ENCODE measurements around the gene WDR53.
"Not testable (repeated sequence)": the region's sequence is repeated elsewhere in the genome, so short reads cannot be mapped to it uniquely, and the experiment has no call there.

The WDR53 gene

DNA sequence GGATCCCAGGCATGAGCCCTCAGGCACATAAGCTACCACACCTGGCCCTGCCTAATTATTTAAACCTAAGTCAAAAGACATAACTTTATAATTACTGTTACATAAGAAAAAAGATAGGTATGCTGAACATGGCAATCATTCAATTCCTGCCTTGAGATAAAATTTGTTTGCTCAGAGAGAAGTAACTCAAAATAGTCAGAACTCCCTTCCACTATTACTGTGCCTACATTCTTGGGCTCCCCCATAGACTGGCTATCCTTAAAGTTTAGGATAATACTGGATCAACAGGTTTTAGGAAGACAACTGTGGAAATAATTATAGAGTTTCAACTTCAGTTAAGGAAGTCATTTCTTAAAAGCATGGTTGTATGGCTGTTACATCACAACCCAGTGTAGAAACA, 9.9 kb downstream of the WDR53 start:
- DNase-seq (ENCODE audit: low spot score), result no peak

DNA sequence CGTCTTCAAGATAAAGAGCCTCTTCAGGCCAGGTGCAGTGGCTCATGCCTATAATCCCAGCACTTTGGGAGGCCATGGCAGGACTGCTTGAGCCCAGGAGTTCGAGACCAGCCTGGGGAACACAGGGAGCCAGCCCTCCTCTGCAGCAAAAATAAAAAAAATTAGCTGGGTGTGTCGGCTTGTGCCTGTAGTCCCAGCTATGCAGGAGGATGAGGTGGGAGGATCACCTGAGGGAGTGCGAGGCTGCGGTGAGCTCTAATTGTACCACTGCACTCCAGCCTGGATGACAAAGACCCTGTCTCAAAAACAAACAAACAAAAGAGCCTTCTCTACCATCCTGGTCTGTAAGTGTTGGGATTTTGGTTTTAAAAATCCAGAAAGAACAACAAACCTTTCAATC, 11.1 kb downstream of the WDR53 start:
- no peak for DNase-seq (ENCODE audit: low spot score)

DNA sequence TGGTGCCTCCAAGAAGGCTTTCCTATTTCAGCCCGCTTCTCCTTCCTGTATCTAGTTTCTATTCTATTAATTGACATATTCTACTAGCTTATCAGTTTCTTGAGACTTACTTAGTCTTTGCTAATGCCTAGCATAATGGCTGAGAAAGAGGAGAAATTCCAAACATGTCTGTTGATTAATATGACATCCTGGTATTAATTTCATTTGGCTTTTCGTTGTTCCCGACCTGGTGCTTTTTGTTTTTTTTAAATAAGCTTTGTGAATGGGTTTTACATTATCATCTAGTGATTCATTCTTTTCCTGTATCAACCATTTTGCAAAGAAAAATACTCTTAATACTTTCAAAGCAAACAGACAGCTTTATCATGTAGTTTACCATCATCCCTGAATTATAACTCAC, 13.1 kb downstream of the WDR53 start:
- no peak for DNase-seq (ENCODE audit: low spot score)

DNA sequence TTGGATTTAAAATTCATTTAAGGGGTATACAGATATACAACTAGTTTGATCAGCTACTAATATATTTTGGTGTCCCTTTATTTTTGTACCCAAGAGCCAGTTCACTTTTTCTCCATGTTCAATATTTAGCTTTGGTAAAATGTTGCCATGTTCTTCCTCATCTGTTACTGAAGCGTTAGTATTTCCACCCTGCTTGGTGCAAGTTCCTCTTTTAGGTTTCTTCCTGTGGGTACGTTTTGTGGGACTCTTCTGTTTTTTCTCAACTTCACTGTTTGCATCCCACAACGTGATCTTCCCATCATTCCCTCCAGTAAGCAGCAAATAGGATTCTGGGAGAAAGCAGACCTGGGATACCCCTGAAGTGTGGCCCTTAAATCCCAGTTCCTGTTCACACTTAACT, 14.1 kb downstream of the WDR53 start:
- DNase-seq (ENCODE audit: low spot score), result no peak

DNA sequence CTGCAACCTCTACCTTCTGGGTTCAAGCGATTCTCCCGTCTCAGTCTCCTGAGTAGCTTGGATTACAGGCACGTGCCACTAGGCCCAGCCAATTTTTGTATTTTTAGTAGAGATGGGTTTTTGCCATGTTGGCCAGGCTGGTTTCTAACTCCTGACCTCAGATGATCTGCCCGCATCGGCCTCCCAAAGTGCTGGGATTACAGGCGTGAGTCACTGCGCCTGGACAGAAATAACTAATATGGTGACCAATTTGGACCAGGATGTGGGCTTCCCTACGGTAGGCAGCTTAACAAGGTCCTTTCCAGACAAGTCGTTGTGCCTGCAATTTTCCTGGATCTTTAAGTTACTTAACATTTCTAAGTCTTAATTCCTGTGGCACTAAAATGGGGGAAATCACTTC, 14.8 kb downstream of the WDR53 start:
- DNase-seq (ENCODE audit: low spot score), result no peak

DNA sequence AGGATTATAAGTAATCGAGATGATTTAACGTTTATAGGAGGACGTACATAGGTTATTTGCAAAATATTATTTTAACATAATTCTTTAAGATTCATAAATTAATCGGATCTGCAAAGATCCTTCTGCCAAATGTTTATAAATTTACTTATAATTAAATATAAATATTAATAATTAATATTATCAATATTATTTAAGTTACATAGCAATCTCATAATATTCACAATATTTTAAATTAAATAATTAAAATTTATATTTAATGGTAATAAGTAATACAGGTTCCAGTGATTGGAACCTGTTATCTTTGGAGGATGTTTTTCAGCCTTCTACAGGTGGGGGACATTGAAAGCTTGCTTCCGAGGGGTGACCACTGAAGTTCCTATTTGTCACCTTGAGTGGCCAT, 16.1 kb downstream of the WDR53 start:
- no peak for DNase-seq (ENCODE audit: low spot score)

DNA sequence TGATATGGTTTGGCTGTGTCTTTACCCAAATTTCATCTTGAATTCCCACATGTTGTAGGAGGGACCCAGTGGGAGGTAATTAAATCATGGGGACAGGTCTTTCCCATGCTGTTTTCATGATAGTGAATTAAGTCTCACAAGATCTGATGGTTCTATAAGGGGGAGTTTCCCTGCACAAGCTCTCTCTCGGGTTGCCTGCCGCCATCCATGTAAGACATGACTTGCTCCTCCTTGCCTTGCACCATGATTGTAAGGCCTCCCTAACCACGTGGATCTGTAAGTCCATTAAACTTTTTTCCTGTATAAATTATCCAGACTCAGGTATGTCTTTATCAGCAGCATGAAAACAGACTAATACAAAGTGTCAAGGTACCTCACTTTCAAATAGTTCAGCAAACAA, 18.2 kb downstream of the WDR53 start:
- DNase-seq (ENCODE audit: low spot score), result not testable (repeated sequence)

DNA sequence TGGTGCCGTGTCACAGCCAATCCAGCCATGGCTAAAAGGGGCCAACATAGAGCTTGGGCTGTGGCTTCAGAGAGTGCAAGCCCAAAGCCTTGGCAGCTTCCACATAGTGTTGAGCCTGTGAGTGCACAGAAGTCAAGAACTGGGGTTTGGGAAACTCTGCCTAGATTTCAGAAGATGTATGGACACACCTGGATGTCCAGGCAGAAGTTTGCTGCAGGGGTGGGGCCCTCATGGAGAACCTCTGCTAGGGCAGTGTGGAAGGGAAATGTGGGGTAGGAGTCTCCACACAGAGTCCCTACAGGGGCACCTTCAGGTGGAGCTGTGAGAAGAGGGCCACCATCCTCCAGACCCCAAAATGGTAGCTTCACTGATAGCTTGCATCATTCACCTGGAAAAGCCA, 19.0 kb downstream of the WDR53 start:
- DNase-seq (ENCODE audit: low spot score), result not testable (repeated sequence)

DNA sequence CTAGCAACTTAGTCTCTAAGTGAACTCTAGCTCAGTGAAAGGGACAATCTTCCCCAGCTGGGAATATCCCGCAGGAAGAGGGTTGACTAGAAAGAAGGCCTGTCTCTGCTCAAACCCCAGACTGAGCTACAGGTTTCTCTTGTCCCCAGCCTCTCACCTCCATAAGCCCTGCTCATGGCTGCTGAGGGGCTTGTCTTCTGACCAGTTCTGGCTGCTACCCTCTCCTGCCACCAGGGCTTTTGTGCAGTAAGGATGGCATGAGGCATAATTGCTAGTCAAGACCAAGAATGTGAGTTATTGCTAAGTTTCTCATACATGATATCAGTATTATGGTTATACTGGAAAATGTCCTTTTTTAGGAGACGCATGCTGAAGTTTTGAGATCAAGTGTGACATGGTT, 21.3 kb downstream of the WDR53 start:
- no peak for DNase-seq (ENCODE audit: low spot score)

DNA sequence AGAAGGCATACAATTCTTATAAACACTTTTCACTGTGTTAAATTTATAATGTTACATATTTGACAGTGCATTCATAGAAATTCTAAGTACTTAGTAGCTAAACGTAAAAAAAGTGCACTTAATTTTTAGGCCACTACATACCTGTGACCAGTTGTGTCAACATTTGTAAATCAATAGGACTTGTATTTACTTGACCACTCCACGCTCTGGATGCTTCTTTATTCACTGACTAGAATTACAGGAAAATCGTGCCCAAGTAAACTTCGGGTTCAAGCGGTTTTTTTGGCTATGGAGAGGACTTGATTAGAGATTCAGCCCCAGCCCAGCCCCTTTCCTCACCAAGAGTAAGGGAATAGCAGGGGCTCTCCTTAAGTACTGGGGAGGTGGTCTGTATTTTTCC, 21.8 kb downstream of the WDR53 start:
- no peak for DNase-seq (ENCODE audit: low spot score)

DNA sequence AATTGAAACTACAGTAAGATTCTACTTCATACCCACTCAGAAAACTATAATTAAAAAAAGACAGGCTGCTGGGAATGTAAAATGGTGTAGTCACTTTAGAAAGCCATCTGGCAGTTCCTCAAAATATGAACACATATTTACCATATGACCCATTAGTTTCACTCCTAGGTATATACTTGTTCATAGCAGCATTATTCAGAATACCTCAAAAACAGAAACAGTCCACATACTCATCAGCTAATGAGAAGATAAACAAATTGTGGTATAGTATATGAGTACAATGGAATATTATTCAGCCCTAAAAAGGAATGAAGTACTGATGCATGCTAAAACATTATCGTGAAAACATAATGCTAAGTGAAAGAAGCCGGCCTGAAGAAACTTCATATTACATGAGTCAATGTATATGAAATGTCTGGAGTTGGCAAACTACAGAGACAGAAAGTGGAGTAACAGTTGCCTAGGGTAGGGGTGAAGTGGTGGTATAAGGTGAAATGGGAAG, 23.8 kb downstream of the WDR53 start:
- no peak for DNase-seq (ENCODE audit: low spot score)

DNA sequence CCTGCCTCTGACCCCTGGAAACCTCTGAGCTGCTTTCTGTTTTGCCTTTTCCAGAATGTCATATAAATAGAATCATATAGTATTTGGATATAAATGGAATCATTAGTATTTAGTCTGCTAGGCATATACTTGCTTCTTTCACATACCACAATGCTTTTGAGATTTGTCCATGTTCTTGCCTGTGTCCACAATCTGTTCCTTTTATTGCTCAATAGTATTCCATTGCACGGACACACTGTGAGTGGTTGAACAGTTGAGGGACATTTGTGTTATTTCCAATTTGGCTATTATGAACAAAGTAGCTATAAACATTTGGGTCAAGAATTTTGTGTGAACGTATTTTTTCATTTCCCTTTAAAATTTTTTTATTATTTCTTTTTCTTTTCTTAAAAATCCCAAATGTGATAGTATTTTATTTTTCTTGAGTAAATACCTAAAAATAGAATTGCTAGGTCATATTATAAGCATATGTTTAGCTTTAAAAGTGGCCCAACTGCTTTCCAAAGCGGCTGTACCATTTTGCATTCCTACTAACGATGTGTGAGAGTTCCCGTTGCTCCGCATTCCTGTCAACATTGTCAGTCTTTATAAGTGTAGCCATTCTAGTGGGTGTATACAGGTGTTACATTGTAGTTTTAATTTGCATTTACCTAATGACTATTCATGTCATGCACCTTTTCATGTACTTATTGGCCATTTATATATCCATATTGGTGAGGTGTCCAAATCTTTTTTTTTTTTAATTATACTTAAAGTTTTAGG, 26.5 kb downstream of the WDR53 start:
- no peak for DNase-seq (ENCODE audit: low spot score)

DNA sequence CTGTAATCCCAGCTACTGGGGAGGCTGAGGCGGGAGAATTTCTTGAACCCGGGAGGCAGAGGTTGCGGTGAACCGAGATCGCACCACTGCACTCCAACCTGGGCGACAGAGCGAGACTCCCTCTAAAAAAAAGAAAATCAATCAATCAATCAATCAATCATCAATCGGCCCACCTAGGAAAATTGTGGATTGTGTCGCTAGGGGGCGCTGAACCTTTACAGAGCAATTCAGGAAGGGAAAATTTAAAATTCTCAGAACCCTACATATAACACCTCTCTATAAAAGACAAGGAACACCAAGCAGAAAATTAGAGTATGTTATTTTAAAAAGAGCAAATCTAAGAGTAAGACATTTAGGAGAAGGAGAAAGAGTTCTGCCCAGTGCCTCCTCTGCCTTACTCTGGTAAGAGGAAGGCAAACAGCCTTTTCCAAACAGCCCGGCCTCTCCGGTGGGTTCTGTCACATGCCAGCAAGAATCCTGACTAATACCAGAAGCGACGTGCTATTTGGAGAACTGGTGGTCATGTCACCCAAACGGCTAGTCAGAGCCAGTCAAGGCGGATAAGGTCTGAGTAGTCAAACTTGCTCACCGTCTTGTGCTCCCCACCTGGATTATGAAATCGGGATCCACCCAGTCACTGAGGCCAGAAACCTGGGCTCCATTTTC, 30.9 kb downstream of the WDR53 start:
- DNase-seq (ENCODE audit: low spot score), result peak; percentile 68

DNA sequence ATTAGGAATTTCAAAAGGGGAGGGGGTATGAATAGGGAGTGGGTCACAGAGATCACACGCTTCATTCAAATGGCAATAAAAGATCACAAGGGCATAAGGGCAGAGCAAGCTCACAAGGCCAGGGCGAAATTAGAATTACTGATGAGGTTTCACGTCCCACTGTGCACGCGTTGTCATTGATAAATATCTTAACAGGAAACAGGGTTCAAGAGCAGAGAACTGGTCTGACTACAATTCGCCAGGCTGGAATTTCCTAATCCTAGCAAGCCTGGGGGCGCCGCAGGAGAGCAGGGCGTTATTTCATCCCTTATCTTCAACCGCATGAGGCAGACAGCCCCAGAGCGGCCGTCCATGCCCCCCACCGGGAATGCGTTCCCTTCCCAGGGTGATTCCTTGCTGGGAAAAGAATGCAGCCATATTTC, 35.1 kb downstream of the WDR53 start:
- no peak for DNase-seq (ENCODE audit: low spot score)

DNA sequence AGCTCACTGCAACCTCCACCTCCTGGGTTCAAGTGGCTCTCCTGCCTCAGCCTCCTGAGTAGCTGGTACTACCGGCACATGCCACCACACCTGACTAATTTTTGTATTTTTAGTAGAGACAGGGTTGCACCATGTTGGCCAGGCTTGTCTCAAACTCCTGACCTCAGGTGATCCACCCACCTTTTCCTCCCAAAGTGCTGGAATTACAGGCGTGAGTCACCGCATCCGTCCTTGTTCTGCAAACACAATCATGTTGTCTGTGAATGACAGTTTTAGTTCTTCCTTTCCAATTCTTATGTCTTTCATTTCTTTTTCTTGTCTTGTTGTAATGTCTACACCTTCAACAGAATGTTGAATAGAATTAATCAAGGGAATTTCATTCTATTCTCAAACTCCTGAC, 36.9 kb downstream of the WDR53 start:
- DNase-seq (ENCODE audit: low spot score), result no peak

DNA sequence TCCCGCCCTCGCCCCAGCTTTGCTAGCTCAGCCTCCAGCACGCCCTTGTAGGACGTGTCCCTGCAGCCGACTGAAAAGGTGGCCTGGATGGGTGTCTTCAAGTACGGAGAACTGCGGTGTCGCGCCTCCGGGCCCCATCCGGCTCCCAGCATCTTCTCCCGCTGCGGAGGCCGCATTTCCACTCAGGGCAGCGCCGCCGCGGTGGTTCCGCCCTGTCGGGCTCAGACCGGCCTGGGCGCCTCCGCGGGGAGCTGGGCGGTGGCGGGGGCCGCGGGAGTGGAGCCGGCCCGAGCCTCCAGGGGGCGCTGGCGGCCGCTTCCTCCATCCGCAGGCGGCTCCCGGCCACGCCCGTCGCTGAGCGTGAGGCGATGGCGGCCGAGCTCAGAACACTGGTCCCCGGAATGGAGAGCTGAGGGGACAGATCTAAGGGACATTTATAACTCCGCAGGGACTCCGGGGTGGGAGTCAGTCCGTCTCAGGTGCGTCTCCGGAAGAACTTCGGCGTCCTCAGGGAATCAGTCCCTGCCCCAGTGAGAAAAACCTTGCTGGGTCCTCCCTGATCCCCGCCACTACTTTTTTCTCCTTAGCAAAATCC, 39.6 kb downstream of the WDR53 start:
- DNase-seq (ENCODE audit: low spot score), result peak; percentile 74

DNA sequence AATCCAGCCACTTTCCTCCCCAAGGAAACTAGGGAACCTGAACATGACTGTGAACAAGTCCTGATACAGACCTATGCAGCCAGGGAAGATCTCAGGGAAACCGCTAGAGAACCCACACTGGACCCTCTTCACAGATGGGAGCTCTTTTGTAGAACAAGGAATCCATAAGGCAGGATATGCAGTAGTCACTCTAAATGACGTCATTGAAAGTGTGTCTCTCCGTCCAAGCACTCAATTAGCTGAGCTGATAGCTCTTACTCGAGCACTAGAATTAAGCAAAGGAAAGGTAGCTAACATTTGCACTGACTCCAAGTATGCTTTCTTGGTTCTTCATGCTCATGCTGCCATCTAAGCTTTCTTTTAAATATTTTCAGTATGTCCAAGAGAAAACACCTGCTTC, 43.2 kb downstream of the WDR53 start:
- no peak for DNase-seq (ENCODE audit: low spot score)

DNA sequence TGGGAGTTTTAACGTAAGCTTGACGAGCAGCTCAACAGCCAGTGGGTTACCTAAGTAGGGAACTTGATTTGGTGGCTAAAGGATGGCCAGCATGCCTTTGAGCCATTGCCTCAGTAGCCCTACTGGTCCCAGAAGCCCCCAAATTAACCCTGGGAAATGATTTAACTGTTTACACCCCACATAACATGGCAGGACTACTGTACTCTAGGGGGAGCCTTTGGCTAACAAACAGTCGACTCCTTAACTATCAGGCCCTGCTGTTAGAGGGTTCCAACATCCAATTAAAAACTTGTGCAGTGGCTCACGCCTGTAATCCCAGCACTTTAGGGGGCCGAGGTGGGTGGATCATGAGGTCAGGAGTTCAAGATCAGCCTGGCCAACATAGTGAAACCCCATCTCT, 43.8 kb downstream of the WDR53 start:
- DNase-seq (ENCODE audit: low spot score), result no peak

DNA sequence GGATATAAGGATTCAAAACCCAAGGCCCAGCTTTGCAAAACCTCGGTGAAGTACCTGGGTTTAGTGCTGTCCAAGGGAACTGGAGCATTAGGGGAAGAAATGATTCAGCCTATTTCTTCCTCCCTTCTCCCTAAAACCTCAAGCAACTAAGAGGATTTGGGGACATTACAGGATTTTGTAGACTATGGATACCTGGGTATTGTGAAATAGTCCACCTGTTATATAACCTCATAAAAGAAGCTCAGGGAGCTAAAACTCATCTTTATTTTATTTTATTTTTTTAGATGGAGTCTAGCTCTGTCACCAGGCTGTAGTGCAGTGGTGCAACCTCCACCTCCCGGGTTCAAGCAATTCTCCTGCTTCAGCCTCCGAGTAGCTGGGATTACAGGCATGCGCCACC, 44.5 kb downstream of the WDR53 start:
- no peak for DNase-seq (ENCODE audit: low spot score)

DNA sequence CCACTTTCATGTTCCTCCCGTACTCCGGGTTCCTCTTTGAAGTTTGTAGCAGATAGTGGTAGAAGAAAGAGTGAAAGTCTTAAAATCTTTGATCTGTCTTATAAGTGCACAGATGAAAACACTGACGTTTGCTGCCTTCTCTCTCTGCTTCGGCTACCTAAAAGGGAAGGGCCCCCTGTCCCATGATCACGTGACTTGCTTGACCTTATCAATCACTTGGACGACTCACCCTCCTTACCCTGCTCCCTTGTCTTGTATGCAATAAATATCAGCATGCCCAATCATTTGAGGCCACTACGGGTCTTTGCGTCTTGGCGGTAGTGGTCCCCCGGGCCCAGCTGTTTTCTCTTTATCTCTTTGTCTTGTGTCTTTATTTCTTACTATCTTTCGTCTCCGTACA, 47.1 kb downstream of the WDR53 start:
- not testable (repeated sequence) for DNase-seq (ENCODE audit: low spot score)

DNA sequence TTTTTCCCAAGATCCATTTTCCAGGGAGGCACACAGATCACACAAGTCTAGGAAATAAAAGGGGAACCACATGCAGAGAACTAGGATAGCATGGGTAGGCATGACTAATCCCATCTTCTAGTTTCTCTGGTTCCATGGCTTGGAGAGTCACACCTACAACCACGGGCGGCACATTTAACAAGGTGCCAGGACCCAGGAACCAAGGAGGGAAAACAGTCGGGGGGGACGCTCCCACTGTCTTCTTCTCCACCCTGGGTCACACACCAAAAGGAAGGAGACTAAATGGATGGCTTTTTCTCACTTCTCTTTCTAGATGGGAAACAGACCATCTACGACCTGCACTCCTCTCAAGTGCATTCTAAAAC, 48.7 kb downstream of the WDR53 start:
- peak; percentile 22 for DNase-seq (ENCODE audit: low spot score)

DNA sequence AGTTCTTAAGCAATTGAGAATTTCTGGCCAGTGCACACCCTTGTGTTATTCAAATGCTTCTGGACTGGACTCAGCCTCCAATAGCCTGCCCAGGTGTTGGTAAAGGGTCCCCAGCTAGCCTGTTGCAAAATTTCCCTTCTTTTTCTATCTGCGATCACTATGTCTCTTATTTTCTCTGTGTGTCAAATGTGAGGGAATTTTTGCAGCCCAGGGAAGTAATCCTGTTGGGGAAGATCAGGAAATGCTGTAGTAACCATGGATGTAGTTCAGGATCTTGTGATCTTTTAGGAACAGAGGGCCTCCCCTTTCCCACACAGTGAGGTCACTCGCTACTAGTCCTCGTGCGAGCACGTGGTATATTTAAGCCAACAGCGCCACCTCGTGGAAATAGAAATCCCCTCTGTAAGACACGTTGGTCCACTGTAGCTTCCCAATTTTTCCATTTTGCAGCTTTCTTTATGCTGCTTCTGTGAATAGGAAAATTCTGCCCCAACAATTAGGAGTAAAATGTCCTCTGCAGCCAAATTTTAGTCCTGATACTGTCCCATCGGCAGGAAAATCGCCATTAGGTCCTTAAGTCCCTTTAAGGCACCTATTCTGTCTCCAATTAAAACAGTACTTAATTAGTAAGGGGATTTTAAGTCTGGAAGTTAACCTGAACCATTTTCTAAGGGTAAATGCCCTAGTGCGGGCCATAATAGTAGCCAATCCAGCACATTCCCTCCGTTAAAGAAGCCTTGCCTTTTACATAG, 49.2 kb downstream of the WDR53 start:
- DNase-seq (ENCODE audit: low spot score), result peak; percentile 60

DNA sequence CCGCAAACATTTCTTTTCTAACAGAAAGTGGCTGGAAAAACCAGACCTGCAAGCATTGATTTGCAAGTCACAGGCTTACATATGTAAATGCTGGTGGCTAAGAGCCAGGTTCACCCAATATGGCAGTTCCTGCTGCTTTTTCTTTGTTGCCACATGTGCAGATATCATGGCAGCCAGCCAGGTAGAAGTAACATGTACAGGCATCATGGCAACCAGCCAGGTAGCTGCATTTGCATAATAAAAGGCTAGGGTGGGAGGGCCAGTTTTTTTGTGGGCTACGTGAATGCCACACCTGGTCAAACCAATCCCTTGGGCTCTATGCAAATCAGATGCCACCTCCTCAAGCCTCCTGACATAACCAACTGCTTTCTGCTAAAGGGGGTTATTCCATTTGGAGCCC, 50.4 kb downstream of the WDR53 start:
- no peak for DNase-seq (ENCODE audit: low spot score)
